ENCODE data around the gene NPLOC4.

- no peak for TF ChIP-seq EZH2phosphoT487 (IDR thresholded peaks at IDR 0.05; ENCODE audit: insufficient read depth, low read depth)
- TF ChIP-seq EZH2 (IDR thresholded peaks at IDR 0.05; ENCODE audit: insufficient read depth, poor library complexity, severe bottlenecking), result no peak
Measured at GRCh38 chr17:81682565-81683207, 45.8 kb upstream of the NPLOC4 start.

All from GM23248 (cell line).